ENCODE measurements around the gene CYB5D1. TPM values are rescaled to one million over a fixed set of nuclear protein-coding genes. Genes with fewer than 3 reads are reported as not detected.
A peak's percentile ranks its signal among the peaks of the same experiment; 100 is the strongest.

CYB5D1 gene
- polyA plus RNA-seq, 1 experiment = 6.7 TPM

DNA sequence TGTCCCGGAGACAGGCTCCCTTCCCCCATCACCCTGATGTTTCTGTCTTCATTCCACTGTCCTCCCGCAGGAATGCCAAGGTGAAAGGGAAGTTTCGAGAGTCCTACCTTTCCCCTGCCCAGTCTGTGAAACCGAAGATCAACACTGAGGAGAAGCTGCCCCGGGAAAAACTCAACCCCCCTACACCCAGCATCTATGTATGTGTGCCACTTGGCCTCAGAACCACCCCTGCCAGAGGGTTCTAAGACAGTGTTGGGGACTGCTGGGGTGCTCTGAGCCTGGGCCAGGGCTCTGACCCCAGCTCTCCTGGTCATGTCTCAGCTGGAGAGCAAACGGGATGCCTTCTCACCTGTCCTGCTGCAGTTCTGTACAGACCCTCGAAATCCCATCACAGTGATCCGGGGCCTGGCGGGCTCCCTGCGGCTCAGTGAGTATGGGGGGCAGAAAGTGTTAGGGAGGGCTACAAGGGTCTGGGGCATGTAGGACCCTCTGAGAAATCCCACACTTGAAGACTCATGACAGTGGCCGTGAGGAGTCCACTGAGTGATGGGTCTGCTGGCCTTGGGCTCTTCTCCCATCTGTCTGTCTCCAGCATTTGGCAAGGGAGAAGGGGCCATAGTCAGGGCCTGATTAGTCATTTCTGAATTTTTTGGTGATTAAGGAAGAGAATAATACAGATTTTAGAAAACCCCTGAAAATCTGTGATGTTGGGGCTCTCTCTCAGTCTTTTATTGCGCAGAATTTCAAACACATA lies 7.9 kb upstream of the CYB5D1 start:
- H3K4me3 ChIP-seq (ENCODE audit: low read depth, low read length) = no peak overlapping the region
- CTCF ChIA-PET = interaction anchor here (0.8 to 2.4 kb wide), 8 partner anchors 16 to 208 kb away, joined by 3 to 26 read pairs (median 4); partner anchors contain the start of gene KDM6B
- H3K36me3 ChIP-seq (ENCODE audit: control insufficient read depth, insufficient read depth, low read length) = peaks cover 55% of the 10 kb centered on the region
- POLR2A ChIA-PET = no interaction called here
- no peak for TF ChIP-seq CTCF (IDR thresholded peaks at IDR 0.05; ENCODE audit: insufficient read depth, low read depth, low read length)
- H3K27me3 ChIP-seq (ENCODE audit: control insufficient read depth, insufficient read depth, low read length) = no peaks in the 10 kb centered on the region
- no peak for DNase-seq (ENCODE audit: low read depth)

- Histone ChIP-seq H3K36me3 (ENCODE audit: control insufficient read depth, insufficient read depth, low read length) (peaks cover 50% of the 10 kb centered on the region), H3K27me3 (ENCODE audit: control insufficient read depth, insufficient read depth, low read length) (no peaks in the 10 kb centered on the region), H3K4me3 (ENCODE audit: low read depth, low read length) (no peak overlapping the region)
- ChIA-PET POLR2A (no interaction called here), CTCF (interaction anchor here (0.6 to 2.4 kb wide), 13 partner anchors 13 to 301 kb away, joined by 3 to 26 read pairs (median 5); partner anchors contain the start of genes KDM6B and PER1)
- TF ChIP-seq CTCF (IDR thresholded peaks at IDR 0.05; ENCODE audit: insufficient read depth, low read depth, low read length) = no peak
- no peak for DNase-seq (ENCODE audit: low read depth)
Measured at GRCh38 chr17:7850701-7851437, 6.9 kb upstream of the CYB5D1 start.

GRCh38 chr17:7851438-7852261 lies 6.2 kb upstream of the CYB5D1 start:
- Histone ChIP-seq H3K4me3 (ENCODE audit: low read depth, low read length) (no peak overlapping the region), H3K36me3 (ENCODE audit: control insufficient read depth, insufficient read depth, low read length) (peaks cover 50% of the 10 kb centered on the region), H3K27me3 (ENCODE audit: control insufficient read depth, insufficient read depth, low read length) (no peaks in the 10 kb centered on the region)
- peak; percentile 96 for TF ChIP-seq CTCF (IDR thresholded peaks at IDR 0.05; ENCODE audit: insufficient read depth, low read depth, low read length)
- CTCF ChIA-PET = interaction anchor here (0.6 to 2.4 kb wide), 10 partner anchors 14 to 300 kb away, joined by 3 to 26 read pairs (median 6); partner anchors contain the start of genes KDM6B and PER1
- no peak for DNase-seq (ENCODE audit: low read depth)
- POLR2A ChIA-PET = no interaction called here

GRCh38 chr17:7852262-7852670 lies 5.5 kb upstream of the CYB5D1 start:
- Histone ChIP-seq H3K4me3 (ENCODE audit: low read depth, low read length) (no peak overlapping the region), H3K36me3 (ENCODE audit: control insufficient read depth, insufficient read depth, low read length) (peaks cover 46% of the 10 kb centered on the region), H3K27me3 (ENCODE audit: control insufficient read depth, insufficient read depth, low read length) (no peaks in the 10 kb centered on the region)
- ChIA-PET POLR2A (no interaction called here), CTCF (interaction anchor here (1.4 kb wide), 1 partner anchor 18 kb away, joined by 5 read pairs; no protein-coding TSS in a partner anchor)
- DNase-seq (ENCODE audit: low read depth) = no peak
- no peak for TF ChIP-seq CTCF (IDR thresholded peaks at IDR 0.05; ENCODE audit: insufficient read depth, low read depth, low read length)

All from BJ (cell line).